Fibroblast of skin of left biceps (primary cell): ENCODE measurements around the gene COL9A1.

ENCODE experiments used
- DNase-seq, 2 experiments: peaks; one replicate each; pipeline ENCODE4 v3.0.0-alpha.2; 2013; ENCODE audit warnings: low read depth in 2 of 2

The COL9A1 gene

GRCh38 chr6:70231311-70231710 is 71.6 kb downstream of the COL9A1 start:
- no peak for DNase-seq

DNA sequence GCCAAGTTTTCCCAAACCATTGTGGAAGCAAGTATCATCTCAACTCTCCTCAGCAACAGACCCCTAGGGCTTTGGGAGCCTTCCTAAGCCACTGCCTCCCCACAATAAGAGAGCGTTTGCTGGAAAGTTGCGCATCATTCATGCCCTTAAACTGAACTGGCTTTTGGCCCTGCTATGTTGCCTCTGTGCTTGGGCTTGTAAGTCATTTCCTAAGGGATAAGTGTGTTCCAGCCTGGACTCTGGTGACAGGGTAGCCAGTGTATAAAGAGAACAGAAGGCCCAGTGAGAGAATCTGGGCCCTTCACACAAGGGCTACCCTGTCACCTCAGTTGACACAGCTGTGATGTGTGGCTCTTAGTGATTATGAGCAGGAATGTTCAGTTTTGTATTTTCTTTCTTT is 77.8 kb downstream of the COL9A1 start:
- no peak for DNase-seq

DNA sequence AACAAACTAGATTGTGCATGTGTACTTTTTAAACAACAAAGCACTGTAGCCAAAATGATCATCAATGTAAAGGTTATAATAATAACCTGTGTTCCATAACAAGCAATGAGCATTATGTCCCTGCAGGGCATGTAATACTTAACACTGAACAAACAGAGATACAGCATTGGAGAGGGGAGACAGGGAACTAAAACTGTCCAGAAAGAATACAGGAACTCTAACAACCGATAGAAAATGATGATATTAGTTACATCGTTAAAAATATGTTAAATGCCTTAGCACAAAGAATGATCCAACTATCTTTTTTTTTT is 80.5 kb downstream of the COL9A1 start:
- no peak for DNase-seq

- DNase-seq = no peak
These were observed 81.0 kb downstream of the COL9A1 start for GRCh38 chr6:70221715-70222438.

- no peak for DNase-seq
These were observed 81.7 kb downstream of the COL9A1 start for GRCh38 chr6:70221025-70221714.

GRCh38 chr6:70219943-70220613 is 82.8 kb downstream of the COL9A1 start:
- no peak for DNase-seq

- DNase-seq = no peak
These were observed 86.1 kb downstream of the COL9A1 start for GRCh38 chr6:70216767-70217166.

DNA sequence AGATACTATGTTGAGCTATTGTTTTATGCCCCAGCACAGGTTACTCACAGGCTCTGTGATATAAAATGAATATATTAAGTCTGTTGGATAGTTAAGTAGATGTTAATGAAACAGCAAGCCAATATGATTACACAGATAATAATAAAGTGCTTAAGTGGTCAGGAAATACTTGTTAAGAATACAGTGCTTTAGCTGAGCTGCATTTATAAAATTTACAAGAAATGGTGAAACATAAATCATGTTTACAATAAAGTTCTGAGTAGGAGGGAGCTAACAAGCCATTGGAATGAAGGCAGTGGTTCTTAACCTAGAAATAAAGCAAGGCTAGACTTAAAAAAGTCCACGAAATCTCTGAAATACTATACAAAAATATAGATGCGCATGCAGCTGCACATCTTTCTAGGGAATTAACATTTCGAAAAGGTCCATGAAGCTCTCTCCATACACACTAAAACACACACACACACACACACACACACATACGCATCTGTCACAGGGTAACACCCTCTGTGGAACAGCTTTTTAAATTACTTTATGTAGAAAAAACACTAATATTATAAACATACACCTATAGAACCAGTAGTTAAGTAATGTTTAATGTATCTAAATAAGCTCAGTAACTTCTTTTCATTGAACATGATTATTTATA is 87.3 kb downstream of the COL9A1 start:
- no peak for DNase-seq

DNA sequence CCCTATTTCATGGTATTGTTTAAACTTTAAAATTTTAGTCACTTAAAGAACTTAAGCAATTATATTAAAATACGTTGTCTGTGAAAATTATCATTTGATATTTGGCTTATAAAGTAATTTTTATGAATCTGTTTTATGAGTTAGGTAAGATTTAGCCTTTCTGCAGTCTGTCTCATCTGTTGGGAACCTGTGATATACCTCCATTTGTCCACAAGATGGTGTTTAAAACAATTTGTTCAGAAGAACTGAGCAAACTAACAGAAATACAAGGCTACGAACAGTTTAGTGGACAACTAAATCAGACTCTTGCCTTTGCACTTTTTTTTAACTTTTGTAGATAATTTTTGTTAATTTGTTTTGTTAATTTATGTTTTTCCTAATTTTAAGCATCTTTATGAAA is 92.4 kb downstream of the COL9A1 start:
- DNase-seq = no peak

DNA sequence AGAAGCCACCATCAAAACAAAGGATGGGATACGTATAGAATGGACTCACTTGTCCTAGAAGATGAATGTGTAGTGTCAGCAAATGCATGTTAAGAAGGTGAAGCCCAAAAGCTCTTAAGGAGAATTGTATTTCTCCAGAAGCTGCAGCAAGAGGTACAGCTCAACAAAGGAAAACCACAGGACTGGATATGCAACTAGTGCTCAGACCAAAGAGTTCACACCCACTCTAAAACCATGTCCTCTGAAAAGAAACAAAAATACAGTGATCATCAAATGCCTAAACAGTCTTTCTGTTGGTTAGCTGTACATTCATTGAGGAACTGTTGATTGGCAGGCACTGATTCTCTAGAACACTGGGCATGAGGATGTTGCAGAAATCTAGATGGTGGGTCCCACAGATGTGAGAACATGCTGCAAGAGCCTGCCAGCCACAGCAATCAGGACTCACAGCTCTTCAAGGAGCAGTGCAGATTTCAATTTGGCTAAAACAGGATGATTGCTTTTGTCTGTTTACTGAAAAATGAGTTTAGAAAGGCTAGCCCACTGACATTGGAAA is 94.6 kb downstream of the COL9A1 start:
- no peak for DNase-seq

- DNase-seq = no peak
These were observed 104.1 kb downstream of the COL9A1 start for GRCh38 chr6:70198785-70199184.

GRCh38 chr6:70196531-70196930 is 106.4 kb downstream of the COL9A1 start:
- no peak for DNase-seq

GRCh38 chr6:70194421-70194820 is 108.5 kb downstream of the COL9A1 start:
- no peak for DNase-seq

DNA sequence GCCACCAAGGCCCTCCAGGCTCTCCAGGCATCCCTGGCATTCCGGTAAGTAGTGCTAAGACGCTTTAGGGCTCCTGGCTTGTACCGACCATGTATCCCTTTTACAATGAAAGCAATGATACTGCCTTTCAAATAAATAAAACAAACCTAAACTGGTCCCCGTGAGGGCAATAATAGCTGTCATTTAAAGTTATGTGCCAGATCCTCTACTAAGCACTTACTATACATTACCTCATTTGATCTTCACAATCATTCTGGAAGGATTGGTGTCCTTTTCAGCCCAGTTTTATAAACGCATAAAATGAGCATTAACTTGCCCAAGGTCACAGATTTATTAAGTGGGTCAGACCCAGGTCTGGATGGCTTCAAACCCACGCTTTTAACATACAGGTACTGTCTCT is 114.7 kb downstream of the COL9A1 start:
- no peak for DNase-seq

DNA sequence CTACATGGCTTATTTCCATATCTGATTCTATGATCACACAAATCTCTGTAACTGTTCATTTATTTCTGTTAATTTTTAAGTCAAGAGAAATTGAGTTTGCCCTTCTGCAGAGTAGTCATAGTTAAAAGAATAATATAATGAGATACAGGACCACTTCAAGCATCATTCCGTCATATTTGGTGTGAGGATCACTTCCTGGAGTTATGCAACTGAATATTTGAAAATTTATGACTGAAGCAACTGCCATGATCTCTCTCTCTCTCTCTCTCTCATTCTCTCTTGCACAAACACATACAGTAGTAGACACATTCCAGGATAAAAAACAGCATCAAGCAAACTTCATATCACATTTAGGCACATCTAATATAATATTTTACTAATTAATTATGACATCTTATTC is 116.4 kb downstream of the COL9A1 start:
- DNase-seq = peak; percentile 12 to 17

DNA sequence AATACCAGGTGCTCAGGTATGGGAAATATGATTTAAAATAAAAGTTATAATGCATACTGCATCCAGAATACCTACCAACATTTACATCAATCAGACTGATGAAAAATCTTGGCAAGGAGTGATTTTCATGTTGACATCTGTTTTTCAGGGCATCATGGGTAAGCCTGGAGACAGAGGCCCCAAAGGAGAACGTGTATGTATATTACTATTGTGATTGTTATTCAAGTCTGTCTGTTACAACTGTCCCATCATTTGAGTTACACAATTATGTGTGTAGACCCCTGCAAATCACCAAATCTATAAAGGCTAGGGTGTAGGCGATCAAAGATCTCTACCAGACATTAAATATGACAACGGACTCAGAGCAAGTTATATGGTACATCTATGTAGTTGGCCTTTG is 118.2 kb downstream of the COL9A1 start:
- no peak for DNase-seq

- DNase-seq = no peak
These were observed 119.3 kb downstream of the COL9A1 start for GRCh38 chr6:70183538-70183937.

GRCh38 chr6:70180901-70181599 is 121.8 kb downstream of the COL9A1 start:
- DNase-seq = peak; percentile 30 to 41

DNA sequence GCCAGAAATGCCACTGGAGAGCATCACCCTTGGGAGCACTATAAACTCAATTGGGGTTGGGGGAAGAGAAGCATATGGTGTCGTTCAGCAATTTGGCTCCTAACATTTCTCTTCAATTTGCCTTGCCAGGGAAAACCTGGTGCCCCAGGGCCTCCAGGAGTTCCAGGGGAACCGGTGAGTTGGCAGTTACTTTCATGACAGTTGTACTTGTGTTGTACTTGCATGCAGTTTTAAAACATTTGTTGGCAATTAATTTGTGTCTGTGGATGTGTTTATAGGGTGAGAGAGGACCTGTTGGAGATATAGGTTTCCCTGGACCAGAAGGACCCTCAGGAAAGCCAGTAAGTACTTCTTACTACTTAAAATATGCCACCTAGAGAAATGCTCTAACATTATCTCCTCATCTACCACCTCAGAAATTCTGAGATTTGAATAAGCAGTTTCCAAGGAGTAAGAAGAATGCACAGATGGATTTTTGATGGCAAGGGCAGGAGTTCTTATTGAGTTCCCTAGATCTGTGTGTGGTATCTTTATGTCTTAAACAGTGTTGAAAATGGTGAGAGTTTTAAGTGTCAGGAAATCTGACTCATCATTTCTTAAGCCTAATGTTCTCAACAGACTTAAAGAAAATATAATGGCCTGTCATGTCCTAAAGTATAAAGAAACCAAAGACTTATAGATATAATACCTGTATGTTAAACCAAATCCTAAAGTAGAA is 122.5 kb downstream of the COL9A1 start:
- peak; percentile 17 to 21 for DNase-seq

GRCh38 chr6:70176842-70177550 is 125.9 kb downstream of the COL9A1 start:
- no peak for DNase-seq
